Activated T-helper 1 cell treated with Interleukin-2 at 50 U/mL for 16 hours (primary cell): ENCODE measurements around the gene MAP2K1.

Experiments used
- DNase-seq: peaks from one replicate; pipeline ENCODE4 v3.0.0-alpha.2; 2020; ENCODE audit warnings: low read depth

Gene MAP2K1

DNA sequence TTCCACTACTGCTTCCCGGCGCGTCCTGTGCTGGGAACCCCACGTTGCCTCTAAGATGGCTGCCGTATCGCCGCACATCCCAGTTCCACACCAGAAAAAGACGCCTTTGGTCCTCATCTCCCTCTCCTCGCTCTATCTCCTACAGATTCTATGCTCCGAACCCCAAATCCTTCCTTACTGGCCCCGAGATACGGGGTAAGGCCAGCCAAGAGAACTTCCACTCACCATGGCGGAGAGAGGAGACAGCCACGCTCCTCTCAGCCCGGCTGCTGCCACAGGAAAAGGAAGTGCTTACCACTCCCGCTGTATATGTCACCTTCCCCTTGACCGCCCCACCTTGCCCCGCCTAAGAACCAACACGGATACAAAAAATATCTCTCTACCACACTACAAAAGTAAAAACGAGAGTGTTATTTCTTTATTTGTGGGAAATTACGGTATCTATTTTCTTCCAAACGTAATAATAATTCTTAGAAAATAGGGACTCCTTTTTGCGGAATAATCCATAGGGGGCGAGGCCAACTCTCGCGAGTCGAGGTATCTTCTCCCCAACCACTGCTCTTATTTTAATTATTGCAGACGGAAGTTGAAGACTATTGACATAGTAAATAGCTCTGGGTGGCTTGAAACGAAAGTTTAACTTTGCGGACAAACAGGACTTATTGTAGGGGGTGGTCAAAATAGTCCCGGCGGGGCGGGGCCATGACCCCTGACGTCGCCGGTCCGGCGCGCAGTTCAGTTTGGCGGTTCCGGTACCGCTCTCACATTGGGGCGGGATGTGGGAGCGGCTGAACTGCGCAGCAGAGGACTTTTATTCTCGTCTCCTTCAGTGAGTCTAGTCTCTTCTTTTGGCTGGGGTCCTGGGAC is 118.1 kb downstream of the MAP2K1 start, which contains the start of the genes RPL4 and ZWILCH:
Gene RPL4 (minus strand): TSS at position 293 of the 867 bp plus-strand sequence. CDS start 65 bp downstream, at position 228.
Gene ZWILCH (plus strand): TSS at position 764 of the 867 bp plus-strand sequence. CDS start 13 bp downstream, at position 777.
- DNase-seq, result peak; percentile 72

DNA sequence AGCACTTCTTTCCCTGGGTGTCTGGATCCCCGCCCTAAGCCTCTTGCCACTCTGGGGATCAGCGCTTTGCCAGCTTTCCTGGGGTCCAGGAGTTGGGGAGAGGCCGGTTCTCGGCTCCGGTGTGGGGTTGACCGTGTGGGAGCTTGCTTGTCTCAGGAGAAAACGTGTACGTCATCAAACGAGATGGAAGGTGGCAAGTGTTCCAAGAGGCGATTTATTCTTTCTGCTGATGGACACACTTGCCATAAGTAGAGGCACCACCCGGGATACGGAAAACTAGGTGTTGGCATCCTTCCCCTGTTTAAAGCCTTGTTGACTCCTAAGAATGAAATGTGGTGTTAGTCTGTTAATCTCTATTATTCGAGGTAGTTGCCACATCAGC is 118.7 kb downstream of the MAP2K1 start:
- no peak for DNase-seq

DNA sequence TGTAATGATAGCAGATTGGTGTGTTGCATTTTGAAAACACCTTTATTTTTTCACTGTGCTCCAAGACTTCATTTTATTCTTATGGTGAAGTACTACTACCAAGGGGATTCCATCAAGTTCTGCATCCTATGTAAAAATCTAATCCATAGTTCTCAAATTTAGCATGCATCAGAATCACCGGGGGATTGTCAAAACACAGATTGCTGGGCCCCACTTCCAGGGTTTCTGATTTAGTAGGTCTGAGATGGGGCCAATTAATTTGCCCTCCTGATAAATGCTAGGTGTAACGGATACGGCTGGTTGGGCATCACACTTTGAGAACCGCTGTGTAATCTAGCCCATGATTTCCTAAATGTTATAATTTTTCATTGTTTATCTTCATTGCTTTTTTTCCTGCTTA is 119.1 kb downstream of the MAP2K1 start:
- no peak for DNase-seq

DNA sequence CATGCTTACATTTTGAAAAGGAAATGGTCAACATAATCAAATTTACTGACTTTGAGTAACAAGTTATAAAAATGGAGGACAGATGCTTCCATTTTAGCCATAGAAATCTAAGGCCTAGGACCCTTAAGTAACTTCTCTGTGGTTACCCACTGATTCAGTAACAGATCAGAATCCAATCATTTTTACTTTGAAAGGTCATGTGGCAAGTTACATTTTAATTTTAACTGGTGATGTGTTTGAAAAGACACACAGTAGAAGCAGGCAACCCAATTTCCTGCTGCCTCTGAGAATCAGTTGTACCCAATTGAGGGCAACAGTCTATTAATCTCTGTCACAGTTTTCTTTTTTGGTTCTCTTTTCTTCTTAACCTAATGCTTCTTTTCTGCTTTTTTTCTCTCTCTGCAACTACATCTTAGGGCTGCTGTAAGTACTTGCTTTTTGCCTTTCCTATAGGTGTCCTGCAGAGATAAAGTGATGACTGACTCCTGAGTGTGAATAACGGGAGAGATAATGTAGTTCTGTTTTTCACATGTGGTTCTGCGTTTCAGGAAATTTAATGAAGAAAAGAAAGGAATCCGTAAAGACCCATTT is 121.7 kb downstream of the MAP2K1 start:
- DNase-seq, result no peak

DNA sequence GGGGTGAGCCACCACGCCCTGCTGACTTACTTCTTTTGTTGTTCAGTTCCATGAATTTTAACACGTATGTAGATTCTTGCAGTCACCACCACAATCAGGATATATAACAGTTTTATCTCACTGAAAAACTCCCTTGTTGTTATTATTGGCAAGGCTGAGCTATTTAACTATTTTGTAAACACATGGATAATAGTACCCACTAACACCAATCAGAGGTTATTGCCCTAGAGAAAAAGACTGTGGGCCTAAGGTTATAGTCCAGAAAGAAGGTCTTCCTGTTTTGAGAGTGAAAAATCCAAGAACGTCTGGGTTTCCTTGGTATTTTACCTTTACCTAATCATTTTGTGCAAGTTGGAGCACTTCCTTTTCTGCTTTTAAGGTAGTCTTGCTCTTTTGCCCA is 127.9 kb downstream of the MAP2K1 start:
- no peak for DNase-seq

DNA sequence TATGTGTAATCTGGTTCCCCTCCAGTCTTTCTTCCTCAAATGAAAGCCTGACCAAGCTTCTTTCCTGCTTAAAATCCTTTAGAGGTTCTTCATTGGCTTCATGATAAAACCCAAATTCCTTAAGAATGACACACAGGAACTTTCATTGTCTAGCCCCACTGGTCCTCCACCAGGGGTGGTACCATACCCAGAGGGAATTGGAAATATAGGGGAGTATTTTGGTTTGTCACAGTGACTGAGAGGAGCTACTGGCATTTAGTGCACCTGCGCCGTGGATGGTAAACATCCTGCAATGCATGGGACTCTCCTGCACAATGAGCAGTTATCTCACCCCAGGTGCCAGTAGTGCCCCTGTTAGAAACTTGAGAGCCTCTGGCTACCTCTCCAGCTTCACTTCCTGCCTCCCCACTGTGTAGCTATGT is 129.2 kb downstream of the MAP2K1 start:
- no peak for DNase-seq

DNA sequence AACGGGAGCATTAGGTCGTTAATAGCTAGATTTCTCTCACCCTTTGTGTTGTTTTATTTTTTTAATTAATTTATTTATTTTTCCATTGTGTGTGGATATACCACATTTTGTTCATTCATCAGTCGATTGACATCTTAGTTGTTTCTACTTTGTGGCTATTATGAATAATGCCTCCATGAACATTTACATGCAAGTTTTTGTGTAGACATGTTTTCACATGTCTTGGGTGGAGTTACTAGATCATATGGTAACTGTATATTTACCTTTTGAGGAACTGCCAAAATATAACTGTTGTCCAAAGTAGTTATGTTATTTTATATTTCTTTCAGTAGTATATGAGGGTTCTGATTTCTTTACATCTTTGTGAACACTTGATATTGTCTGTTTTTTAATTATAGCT is 137.2 kb downstream of the MAP2K1 start:
- no peak for DNase-seq

DNA sequence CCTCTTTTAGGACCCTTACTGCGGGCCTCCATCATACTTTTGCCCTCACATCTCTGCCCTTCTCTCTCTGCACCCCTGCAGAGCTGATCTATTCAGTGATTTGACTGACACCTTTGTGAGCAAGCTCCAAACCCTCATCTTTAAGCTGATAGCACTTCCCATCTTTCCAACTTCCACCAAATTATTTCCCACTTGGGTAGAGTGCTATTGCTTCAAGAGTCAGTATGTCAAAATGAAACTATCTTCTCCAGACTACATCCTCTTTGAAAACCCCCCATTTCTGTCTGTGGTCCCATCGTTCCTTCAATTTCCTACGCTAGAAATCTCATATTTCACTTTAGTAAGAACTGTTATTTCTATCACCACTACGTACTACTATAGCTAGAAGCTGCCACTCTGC is 138.1 kb downstream of the MAP2K1 start:
- no peak for DNase-seq

DNA sequence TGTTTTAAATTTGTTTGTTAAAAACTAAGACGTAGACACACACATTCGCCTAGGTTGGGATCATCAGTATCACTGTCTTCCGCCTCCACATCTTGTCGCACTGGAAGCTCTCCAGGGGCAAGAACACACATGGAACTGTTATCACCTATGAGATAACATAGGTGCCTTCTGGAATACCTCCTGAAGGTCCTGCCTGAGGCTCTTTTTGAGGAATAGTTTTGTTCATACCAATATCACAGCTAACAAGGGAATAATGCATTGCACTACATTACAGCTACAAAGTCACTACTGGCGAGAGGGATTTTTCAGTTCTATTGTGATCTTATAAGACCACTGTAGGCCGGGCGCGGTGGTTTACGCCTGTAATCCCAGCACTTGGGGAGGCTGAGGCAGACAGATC is 148.3 kb downstream of the MAP2K1 start:
- no peak for DNase-seq
